ENCODE data around the gene MPG.
A peak's percentile ranks its signal among the peaks of the same experiment; 100 is the strongest.
"Not testable (repeated sequence)": the region's sequence is repeated elsewhere in the genome, so short reads cannot be mapped to it uniquely, and the experiment has no call there.

MPG gene, protein sequence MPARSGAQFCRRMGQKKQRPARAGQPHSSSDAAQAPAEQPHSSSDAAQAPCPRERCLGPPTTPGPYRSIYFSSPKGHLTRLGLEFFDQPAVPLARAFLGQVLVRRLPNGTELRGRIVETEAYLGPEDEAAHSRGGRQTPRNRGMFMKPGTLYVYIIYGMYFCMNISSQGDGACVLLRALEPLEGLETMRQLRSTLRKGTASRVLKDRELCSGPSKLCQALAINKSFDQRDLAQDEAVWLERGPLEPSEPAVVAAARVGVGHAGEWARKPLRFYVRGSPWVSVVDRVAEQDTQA

DNA sequence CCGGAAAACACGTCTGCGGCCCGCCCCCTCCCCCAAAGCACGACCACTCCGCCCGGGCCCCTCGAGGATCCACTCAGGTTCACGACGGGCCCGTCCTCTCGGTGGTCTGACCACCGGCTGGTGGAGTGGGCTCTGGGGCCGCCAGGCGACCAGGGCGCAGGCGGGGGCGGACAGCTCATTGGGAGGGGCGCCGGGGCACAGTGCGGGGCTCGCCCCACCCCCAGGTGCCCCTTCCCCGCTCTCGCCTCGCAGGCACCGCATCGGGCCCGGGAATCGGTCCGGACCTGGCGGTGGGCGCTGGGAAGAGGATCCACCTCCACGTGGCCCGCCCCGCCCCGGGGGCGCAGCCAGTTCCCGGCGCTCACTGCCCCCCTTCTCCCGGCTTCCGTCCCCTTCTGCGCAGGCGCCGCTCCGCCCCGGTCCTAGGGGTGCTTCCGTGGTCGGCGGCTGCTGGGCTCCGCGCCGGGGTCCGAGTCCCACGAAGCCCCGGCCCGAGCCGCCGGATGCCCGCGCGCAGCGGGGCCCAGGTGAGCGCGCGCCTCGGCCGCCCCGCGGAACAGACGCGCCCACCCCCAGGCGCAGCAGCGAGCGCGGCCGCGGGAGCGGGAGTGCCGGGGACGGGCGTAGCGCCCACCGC is at the start of gene MPG:
TSS of gene MPG (plus strand) at position 419 of the 637 bp plus-strand sequence. CDS start at position 504, 85 bp downstream.
- DNase-seq = peak; percentile 90

DNA sequence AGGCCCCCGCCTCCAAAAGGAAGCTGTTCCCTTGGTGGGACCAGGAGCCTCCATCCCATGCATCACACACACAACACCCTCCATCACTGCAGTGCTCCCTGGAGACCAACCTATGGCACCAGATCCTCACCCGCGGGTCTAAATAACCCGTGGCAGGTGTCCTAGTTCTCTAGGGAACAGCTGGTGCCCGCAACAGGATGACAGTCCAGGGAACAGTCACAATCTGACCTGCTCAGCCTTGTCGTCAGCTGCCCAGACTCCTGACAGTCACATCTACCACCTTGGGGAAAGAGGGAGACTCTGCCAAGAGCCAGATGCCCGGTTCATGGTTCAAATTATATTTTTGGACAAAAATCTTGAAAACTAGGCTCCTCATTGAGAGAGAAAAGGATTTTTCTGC is 47.4 kb upstream of the MPG start:
- DNase-seq = not testable (repeated sequence)

DNA sequence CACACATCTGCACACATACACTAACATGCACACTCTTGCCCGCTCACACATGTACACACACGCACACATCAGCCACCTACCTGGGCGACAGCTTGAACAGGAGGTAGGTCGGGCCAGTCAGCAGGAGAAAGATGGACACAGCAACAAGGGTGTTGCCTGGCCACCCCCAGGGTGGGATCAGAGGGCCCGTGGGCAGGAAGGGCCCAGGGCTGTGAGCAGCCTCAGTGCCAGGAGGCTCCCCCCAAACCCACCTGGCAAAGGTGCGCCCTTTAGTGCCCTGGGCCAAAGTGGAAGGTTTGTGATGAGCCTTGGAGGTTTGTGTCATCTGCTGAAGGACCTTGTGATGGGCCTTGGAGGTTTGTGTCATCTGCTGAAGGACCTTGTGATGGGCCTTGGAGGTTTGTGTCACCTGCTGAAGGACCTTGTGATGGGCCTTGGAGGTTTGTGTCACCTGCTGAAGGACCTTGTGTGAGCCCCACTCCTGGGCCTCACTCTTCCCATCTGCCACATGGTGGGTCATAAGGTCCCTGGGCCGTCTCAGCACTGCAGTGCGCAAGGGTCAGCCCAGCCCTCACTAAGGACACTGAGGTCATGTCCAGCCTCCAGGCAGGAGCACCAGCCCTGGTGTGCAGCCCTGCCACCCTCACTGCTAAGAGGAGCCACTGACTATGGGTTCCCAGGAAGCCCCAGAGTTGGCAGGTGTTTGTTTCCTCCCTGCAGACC is 44.7 kb upstream of the MPG start:
- DNase-seq = not testable (repeated sequence)

DNA sequence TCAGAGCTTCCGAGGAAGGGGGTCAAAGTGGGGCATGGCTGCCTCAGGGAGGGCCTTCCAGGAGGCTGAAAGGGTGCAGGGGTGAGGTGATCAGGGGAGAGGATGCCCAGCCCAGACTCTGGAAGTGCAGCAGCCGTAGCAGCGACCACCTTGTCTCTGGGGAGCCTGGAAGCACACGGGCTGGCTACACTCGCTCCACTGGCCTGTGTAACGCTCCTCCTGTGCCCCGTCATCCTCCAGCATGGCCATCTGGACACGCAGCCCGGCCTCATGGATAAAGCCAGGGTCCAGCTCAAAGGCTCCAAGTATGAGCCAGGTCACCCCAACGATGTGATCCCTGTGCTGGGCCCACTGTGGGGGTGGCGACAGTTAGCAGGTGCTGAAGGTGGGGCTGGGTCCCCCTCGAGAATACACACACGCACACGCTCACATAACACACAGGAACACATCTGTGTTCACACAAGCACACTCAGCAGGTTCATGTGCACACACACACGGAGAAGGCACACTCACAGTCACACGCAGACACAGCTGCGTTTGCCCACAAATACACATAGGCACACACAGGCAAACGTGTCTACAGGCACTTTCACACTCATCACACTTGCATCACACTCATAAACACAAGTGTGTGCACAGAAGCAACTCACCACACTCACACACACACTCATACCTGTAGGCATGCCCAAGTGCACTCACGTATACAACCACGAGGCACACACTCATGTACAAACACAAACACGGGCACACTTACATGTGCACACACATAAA is 44.0 kb upstream of the MPG start:
- no peak for DNase-seq

DNA sequence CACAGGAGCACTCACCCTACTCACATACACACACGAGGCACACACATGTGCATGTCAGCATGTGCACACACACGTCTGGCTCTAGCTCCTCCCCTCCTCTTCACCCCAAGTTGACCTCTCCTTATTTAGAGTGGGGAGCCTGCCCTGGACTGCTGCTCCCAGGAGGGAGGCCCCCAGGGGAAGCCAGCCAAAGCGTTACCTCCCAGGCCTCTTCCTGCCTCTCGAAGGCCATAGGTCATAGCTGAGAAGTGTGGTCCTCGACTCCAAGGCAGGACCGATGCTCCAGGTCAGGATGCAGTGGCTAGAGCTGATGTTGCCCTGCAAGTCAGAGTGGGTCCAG is 43.4 kb upstream of the MPG start:
- no peak for DNase-seq

DNA sequence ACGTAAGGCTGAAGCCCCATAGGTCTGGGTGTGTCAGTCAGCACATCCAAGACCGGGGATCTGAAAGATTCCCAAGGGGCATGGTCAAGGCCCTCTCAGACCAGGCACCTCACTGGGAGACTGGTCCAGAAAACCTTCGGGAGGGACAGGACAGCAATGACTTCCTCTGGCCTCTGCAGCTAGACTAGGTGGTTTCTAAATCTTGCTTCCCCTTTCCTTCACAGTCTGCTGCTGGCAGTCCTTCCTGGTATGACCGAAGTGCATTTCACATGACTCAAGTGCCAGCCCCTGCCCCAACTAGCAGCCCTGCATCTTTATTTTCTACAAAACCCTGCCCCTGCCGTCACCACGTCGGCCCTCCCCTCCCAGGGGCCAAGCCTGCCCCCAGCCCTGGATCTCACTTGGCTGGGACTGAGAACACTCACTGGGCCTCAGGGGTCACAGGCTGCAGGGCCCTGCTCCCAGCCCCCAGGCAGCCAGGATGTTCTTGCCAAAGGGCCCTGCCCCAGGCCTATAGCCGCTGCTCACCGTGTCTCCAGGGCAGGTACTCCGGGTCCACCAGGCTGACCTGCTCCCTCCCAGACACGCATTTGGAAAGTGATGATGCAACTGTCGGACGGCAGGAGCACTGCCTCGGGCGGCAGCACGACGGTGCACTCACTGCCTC is 42.9 kb upstream of the MPG start:
- no peak for DNase-seq

DNA sequence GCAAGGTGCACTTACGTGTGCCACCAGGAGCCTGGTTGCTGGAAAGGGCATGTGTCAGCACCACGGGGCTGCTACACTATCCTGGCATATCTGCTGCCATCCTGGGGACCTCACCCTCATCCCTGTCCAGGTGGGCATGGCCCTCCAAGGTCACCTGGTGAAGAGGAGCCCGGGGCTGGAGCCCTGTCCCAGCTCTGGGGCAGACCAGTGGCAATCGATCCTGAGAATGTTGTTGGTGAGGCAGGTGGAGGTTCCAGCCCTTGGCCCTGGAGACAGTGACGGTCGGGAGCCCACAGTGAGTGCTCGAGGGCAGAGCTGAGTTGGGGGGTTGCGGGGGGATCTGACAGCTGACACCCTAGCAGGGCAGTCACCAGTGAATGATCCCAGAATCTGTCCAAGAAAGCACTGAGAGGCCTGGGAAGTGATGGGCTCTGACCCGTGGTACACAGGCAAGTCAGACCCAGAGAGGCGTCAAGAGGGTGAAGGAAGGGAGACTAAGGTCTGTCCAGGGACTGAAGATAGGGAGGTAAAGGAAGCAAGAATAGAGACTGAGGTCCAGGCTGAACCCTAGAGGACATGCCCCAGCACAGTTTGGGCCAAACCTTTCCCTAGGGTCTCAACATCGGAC is 42.2 kb upstream of the MPG start:
- DNase-seq = no peak

DNA sequence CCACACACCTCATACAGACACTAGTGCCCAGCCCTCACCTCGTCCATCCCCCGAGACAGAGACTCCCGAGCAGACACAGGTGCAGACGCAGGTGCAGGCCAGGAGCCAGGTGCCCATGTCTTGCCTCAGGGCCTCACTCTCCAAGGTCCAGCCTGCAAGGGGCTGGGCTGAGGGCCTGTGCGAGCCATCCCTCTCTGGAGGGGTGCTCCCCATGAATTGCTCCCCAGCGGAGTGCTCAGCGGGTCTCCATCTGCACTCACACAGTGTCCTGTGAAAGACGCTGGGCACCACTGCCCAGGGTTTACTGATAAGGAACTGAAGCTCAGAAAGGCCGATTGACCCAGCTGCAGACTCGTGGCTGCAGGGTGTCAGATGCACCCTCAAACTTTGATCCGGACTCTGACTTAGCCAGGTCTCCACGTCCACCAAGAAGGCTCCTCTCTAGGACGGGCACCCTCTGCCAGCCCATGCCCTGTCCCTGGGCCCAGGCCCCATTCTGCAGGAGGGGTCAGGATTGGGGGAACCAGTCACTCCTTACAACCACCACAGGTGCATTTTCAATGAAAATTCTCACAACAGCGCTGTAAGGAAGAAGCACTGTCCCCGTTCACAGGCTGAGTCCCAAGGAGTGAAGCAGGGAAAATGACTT is 41.6 kb upstream of the MPG start:
- no peak for DNase-seq

DNA sequence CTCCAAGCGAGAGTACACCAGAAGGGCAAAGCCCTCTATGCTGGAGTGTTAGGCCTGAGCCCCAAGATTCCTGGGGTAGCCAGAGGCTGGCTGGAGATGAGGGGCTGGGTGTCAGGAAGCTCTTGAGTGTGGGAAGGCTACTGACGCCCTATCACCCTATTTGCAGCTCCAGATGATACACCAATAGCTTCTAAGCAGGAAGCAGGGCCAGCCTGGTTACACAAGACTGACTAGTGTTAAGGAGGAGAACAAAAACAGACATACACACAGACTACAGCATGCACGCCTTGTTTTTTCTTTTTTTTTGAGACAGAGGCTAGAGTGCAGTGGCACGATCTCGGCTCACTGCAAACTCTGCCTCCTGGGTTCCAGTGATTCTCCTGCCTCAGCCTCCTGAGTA is 40.5 kb upstream of the MPG start:
- no peak for DNase-seq

DNA sequence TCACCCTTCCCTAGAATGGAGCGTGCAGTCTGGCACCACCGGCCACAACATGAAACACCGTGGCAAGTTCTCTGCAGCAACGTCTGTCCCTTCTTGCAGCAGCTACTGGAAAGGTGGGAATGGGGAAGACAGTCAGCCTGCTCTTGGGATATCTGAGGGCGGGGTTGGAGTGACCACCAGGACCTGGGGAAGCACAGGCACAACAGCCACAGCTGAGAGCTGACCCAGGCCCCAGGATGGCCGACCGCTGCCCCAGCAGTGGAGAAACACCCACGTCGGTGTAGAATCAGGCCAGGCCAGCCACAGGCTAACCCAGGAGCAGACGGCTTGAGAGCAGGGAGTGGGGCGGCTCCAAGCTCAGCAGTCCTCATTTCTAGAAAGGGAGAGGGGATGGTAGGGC is 39.8 kb upstream of the MPG start:
- DNase-seq = not testable (repeated sequence)

DNA sequence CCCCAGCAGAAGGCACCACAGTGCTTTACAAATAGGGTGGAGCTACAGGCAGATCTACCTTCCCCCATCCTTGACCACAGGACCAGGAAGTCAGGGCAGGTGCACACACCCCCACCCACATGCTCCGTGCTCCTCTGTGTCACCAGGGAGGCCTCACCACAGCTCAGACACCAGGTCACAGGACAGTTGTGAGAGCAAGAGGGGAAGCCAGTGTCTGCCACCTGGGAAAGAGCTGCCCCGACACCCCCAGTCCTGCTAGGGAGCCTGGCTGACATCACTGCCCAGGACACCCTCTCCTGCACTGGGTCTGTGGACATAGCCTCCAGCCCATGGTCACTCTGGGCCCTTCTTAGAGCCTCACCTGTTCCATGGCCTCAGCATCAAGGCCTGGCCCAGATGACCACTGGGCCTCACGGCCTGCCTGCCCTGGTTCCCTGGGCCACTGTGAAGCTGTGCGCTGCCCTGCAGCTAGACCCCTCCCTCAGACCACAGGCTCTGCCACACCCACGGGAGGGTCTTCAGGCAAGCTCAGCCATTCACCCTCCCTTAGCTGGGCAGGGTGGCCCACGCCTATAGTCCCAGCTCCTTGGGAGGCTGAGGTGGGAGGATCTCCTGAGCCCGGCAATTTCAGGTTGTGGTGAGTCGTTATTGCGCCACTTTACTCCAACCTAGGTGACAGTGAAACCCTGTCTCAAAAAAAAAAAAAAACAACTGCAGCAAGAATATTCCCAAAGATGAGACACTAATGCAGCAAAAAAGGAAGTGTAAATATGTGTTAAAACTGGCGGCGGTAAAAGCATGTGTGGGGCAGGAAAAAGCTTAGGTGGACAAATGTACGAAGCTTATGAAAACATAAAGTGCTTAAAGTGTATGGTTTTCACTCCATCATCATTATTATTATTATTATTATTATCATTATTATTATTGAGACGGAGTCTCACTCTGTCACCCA is 38.8 kb upstream of the MPG start:
- DNase-seq = no peak

DNA sequence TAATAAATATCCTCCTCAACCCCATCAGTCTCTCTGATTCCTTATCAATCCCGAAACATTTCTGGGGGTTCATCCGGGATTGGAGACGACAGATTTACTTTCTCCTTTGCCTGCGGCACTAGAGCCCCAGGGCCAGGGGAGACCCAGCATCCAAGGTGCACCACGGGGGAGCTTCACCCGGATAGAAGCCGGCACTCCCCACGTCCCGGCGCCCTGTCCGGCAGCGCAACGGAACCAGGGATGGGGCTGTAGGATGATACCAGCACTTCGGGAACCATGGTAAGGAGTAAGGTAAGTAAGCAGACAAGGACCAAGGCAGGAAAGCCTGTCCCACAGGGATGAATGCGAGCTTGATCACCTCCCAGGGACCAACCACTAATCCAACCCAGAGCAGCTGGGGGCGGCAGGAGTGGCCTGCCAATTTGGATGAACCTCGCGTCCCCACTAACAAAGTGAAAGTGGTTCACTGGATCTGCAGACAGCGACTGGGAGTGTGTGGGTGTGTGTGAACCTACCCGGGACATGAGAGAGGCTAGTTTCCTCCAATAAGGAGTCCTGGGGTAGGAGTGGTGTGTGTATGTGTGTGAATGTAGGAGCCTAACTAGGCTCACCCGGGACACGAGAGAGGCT is 36.5 kb upstream of the MPG start:
- no peak for DNase-seq

DNA sequence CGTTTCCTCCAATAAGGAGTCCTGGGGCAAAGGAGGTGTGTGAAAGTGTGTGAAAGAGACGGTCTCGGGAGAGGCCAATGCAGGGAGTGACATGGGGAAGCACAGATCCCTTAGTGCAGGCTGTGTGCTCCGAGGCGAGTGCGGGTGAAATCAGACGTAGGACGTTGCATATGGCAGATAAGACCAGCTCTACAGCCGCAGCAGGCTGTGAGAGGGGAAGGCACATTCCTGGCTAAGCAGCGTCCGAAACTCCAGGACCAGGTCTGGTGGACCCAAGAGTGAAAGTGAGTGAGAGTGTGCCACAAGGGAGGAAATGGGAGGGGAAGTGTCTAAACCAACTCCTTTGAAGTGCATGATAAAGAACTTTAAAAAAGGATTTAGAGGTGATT is 36.0 kb upstream of the MPG start:
- DNase-seq = no peak

DNA sequence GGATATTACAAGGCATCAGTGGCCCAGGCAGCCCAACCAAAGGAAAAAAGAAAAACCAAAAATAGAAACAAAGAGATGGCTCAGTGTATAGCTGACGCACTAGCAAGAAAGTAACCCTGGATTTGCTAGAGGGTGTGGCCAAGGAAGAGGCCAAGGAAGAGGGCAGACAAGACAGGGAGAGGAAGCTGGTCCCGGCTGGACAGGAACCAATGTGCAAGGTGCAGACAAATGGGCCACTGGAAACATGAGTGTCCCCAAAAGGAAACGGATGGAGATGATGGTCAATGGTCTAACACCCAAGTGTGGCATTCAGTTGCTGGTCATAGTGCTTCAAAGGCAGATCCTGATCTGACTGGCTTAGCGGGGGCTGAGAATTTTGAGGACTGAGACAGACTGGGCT is 35.3 kb upstream of the MPG start:
- DNase-seq = no peak

DNA sequence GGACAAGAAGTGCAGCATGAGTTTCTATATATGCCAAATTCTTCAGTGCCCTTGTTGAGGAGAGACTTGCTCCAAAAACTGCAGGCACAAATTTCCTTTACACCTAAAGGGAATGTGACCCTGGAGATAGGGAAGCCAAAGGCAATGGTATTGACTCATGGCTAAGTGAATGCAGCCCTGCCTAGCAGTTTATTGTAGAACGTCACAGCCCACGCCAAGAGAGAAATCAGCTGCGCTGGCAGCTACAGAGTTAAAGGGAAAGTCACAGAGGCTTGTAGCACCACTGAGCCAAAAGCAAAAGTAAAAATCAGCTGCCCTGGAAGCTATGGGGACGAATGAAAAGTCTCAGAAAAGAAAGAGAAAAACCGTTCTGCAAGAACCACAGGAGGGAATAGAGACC is 34.7 kb upstream of the MPG start:
- no peak for DNase-seq

DNA sequence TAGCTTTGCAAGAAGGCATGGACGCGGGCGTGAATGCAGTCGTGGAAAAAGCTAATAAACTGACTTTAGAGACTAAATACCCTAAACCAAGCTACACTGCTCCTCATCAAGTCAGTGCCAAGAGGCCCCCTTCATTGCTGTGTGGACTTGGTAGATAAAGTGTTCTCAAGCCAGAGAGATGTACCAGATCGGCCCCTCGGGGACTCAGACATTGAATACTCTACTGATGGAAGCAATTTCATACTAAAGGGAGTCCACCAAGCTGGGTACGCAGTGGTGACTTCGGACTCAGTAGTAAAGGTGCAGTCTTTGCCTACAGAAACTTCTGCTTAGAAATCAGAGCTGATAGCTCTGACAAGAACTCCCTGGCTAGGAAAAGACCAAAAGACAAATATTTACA is 33.4 kb upstream of the MPG start:
- DNase-seq = no peak

DNA sequence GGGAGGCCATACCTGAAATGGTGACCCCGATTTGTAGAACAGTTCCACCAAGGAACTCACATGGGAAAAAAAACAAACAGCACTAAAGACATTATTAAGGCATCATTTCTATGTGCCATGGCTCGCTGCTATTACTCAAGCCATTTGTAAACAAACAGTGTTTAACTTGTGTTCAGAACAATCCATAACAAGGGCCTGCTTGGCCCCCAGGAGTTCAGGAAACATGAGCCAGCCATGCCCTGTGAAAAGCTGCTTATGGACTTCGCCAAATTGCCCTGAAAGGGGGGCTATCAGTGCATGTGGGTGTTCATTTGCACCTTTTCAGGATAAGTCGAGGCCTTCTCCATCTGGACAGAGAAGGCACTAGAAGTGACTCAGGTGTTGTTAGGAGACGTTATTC is 32.6 kb upstream of the MPG start:
- peak; percentile 85 for DNase-seq

DNA sequence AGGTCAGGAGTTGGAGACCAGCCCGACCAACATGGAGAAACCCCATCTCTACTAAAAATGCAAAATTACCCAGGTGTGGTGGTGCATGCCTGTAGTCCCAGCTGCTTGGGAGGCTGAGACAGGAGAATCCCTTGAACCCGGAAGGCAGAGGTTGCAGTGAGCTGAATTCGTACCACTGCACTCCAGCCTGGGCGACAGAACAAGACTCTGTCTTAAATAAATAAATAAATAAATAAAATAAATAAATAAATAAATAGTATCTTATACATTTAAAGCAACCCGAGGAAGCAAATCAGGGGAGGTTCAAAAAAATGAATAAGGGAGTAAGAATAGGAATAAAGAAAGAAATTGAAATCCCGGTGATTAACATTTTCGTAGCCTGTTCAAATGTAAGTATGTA is 31.5 kb upstream of the MPG start:
- DNase-seq = not testable (repeated sequence)

DNA sequence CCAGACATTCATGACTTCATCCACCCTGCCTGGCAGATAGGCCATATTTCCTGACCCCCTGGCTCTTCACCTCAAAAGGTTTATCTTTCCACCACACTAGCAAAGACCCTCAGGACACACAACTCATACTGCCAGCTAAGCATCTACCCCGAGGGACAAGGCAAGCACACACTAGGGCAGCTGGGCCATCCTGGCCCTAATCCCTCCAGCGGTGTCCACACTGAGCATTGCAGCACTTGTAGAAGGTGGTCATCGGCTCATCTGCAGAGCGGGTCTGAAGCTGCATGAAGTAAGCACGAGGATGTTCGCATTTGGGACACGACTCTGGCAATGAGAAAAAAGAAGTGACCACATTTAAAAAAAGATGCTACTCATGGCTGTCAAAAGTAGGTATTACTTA is 30.8 kb upstream of the MPG start:
- no peak for DNase-seq
